Measurements from ENCODE around the gene THEM5.

THEM5 gene

DNA sequence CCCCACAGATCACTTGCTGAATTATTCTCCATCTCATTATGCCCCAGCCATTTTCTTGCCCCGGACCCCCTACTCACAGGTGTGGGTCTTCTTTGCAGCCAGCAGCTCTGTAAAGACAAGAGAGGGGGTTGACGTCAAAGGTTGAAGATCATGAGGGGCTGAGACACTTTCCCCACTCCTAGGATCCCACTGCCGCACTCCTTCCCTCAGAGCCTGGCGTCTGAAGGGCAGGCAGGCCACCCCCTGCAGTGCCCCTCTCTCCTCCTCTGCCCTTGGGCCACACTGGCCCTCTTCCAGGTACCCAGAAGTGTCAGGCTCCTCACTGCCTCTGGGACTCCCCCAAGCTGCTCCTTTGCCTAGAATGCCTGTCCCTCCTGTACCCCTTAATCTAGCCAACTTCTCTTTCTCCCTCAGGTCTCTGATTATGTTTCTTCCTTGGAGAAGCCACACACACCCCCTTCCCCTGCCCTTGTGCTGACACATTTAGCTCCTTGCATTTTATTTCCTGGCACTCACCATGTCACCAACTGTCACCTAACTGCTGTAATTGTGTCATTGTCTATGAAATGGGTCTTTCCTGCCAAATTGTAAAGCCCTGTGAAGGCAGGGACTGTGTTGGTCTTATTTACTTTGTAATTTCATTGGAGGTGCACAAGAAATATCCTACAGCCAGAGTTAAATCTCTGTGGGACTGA is 24.0 kb downstream of the THEM5 start:
- TF ChIP-seq, protein P1, sequence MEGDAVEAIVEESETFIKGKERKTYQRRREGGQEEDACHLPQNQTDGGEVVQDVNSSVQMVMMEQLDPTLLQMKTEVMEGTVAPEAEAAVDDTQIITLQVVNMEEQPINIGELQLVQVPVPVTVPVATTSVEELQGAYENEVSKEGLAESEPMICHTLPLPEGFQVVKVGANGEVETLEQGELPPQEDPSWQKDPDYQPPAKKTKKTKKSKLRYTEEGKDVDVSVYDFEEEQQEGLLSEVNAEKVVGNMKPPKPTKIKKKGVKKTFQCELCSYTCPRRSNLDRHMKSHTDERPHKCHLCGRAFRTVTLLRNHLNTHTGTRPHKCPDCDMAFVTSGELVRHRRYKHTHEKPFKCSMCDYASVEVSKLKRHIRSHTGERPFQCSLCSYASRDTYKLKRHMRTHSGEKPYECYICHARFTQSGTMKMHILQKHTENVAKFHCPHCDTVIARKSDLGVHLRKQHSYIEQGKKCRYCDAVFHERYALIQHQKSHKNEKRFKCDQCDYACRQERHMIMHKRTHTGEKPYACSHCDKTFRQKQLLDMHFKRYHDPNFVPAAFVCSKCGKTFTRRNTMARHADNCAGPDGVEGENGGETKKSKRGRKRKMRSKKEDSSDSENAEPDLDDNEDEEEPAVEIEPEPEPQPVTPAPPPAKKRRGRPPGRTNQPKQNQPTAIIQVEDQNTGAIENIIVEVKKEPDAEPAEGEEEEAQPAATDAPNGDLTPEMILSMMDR (IDR thresholded peaks at IDR 0.05), result no peak
- DNase-seq (ENCODE audit: low spot score), result no peak
- Histone ChIP-seq H3K27ac (no peak overlapping the region), H3K4me3 (no peak overlapping the region)

DNA sequence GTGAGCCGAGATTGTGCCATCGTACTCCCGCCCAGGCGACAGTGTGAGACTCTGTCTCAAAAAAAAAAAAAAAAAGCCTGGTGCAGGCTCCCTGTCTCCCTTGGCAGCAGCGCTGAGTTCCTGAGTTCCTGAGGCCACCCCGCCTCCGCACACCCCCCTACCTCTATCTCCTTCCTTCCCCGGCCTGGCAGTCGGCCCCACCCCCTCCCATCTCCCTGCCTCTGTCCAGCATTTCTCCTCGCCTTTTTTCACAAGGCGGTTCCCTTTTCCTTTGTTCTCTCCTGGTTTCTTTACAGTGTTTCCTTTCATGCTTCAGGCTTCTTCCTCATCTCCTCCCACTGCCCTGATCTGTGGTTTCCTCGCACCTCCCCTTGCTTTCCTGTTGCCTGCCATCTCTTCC is 24.6 kb downstream of the THEM5 start:
- TF ChIP-seq, protein P1 (IDR thresholded peaks at IDR 0.05), result no peak
- DNase-seq (ENCODE audit: low spot score), result no peak
- no peak overlapping the region for H3K4me3 ChIP-seq
- no peak overlapping the region for H3K27ac ChIP-seq

DNA sequence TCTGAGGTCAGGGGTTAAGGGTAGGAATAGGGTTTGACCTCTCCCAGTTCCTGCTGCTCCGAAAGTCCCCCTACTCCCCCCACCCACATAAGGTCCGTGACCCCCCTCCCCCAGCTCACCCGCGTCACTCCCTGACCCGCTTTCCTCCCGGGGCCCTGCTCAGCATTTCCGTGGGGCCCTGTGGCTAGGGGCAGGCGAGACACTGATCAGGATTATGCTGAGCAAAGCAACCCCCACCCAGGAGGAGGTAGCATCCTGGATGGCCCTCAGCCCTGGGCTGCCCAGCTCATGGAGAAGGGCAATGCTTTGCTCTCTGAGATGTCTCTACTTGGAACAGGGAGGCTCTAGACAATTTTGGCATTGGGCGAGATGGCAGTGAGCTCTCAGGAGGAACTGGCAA is 25.7 kb downstream of the THEM5 start:
- Histone ChIP-seq H3K4me3 (no peak overlapping the region), H3K27ac (no peak overlapping the region)
- TF ChIP-seq, protein P1 (IDR thresholded peaks at IDR 0.05), result no peak
- no peak for DNase-seq (ENCODE audit: low spot score)

DNA sequence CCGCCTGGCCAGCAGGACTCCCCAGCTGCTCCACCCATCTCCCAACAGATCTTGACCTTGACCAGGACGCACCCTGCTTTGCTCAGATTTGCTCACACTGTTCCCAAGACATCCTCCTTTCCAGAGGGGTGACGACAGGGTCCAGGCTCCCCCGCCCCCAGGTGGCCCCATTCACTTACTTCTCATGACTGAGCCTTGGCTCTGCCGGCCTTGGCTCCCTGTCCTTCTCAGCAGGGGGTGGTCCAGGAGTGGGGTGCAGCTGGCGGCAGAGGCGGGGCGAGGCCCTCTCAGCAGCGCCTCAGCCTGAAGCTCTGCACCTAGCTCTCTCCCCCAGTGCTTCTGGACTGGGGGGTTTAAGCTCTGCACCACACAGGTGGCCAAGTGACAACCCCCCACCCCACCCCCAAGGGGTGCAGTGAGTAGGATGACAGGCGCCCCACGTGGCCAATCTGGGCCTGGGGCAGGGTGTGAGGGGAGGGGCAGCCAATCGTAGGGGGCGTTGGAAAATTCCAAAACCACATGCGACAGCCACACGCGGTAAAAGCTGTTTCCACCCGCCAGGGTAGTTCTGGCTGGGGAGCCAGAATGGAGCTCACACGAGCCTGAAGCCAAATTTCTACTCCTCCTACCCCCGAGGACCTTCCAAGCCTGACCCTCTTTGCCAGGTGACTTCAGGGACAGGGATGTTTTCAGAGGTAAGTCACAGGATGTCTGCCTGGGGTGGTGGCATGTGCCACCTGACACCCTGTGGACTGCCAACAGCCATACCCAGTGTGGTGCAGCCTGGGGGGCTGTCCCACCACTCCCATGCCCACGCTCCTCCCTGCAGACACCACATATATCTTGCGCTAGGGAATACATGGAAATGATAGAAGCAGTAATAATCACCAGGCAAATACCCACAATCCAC is 27.5 kb downstream of the THEM5 start:
- Histone ChIP-seq H3K4me3 (no peak overlapping the region), H3K27ac (no peak overlapping the region)
- DNase-seq (ENCODE audit: low spot score), result no peak
- TF ChIP-seq, protein P1 (IDR thresholded peaks at IDR 0.05), result no peak

DNA sequence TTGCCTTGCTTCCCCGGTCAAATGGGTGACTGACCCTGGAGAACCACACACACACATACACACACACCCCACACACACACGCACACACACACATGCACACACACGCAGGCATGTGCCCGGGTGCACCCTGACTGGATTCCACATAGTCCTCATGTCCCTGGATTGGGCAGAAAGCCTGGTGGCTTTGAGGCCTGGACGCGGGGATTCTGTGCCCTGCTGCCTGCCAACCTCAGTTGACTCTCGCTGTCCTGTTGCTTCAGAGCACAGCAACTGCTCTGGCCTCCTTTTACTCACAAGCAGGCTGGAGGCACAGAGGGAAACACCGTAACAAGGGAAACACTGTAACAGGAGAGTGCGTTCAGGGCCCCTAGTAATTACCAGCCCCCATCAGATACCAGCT is 28.3 kb downstream of the THEM5 start:
- no peak overlapping the region for H3K27ac ChIP-seq
- no peak overlapping the region for H3K4me3 ChIP-seq
- no peak for DNase-seq (ENCODE audit: low spot score)
- TF ChIP-seq, protein P1 (IDR thresholded peaks at IDR 0.05), result no peak

DNA sequence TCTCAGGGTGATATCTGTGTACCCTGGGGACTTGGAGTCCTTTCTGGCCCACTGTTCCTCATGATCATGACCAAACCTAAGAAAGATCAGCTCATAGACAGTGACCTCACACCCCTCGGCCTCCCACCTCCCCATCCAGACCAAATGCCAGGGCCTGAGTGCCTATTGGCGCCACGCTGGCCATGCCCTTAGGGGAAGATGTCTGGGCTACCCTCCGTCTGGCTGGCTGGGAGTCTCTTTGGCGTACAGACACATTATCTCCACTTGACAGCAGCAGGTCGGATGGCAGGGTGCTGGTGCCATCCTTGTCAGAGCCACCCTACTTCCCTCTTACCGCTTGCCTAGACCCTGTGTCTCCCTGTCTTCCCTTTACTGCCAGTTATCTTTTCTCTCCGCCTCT is 30.3 kb downstream of the THEM5 start:
- TF ChIP-seq, protein P1 (IDR thresholded peaks at IDR 0.05), result no peak
- Histone ChIP-seq H3K4me3 (no peak overlapping the region), H3K27ac (no peak overlapping the region)
- DNase-seq (ENCODE audit: low spot score), result no peak

All from coronary artery (tissue), 2 donors.